Endothelial cell of umbilical vein (primary cell): ENCODE measurements around the gene SCN5A. TPM values are rescaled to one million over a fixed set of nuclear protein-coding genes. Genes with fewer than 3 reads are reported as not detected.

Experiments
- BruUV-seq: library from RNA; stranded (reverse); fragments of 400-500 nt; replicated peaks from 2 replicates; lab custom pipeline; 2021; lab: Mats Ljungman, UMichigan
- CTCF ChIA-PET: fragments of 300-600, 350-600 bp; sonication (Branson Sonifier 250); formaldehyde crosslinking; loops from one replicate; lab custom pipeline; 2021; ENCODE audit warnings: antibody characterized with exemption, inconsistent platforms; lab: Charles Lee
- POLR2A ChIA-PET: fragments of 300-600, 350-600 bp; sonication (Branson Sonifier 250); formaldehyde crosslinking; loops from one replicate; lab custom pipeline; 2021; ENCODE audit warnings: antibody characterized with exemption, inconsistent platforms; lab: Charles Lee
- DNase-seq: peaks from one replicate; pipeline ENCODE4 v3.0.0-alpha.2; 2011; ENCODE audit warnings: low read depth, low spot score
- FAIRE-seq: peaks from 2 replicates; lab custom pipeline; 2011; peaks lifted over from hg19 to GRCh38; lab: Jason Lieb, UNC
- H2AFZ ChIP-seq: 2 replicates; pipeline ENCODE4 v1.6.0; 2012; ENCODE audit warnings: low read depth, low read length, control low read depth, inconsistent platforms
- H3K27ac ChIP-seq: 2 replicates; pipeline ENCODE4 v1.5.1; 2011; ENCODE audit warnings: low read depth, mild to moderate bottlenecking, control low read depth, low read length, moderate library complexity; ENCODE audit not compliant: insufficient read depth
- H3K27me3 ChIP-seq, 2 experiments: 2 replicates each; pipeline versions ENCODE4 v1.6.0 to v1.6.1; 2011; ENCODE audit warnings: low read length in 2 of 2, mixed read lengths in 1 of 2; ENCODE audit not compliant: control insufficient read depth in 2 of 2, insufficient read depth in 2 of 2
- H3K36me3 ChIP-seq, 2 experiments: 2 replicates in 1 of 2; 3 replicates in 1 of 2; pipeline ENCODE4 v1.5.1; 2011; ENCODE audit warnings: low read length in 2 of 2, mild to moderate bottlenecking in 1 of 2, moderate library complexity in 1 of 2; ENCODE audit not compliant: control insufficient read depth in 2 of 2, insufficient read depth in 2 of 2; ENCODE audit errors: extremely low read depth in 1 of 2
- H3K4me1 ChIP-seq: 3 replicates; pipeline ENCODE4 v1.5.1; 2011; ENCODE audit warnings: mild to moderate bottlenecking, low read length; ENCODE audit not compliant: control insufficient read depth, insufficient read depth; ENCODE audit errors: extremely low read depth
- H3K4me2 ChIP-seq: 2 replicates; pipeline ENCODE4 v1.6.1; 2011; ENCODE audit warnings: low read length, control low read depth, mixed read lengths; ENCODE audit not compliant: insufficient read depth
- H3K4me3 ChIP-seq, 3 experiments: fragments of 200-600 bp in 1 of 3; sonication (generic), shearing (Covaris generic) in 1 of 3; replicated peaks in 1 of 3; 2 replicates each; pipeline ENCODE4 v1.5.1; 2011 to 2016; ENCODE audit warnings: control low read depth in 3 of 3, low read length in 3 of 3, mild to moderate bottlenecking in 2 of 3, inconsistent platforms in 1 of 3, low read depth in 1 of 3, moderate library complexity in 1 of 3; ENCODE audit not compliant: insufficient read depth in 1 of 3
- H3K79me2 ChIP-seq: 2 replicates; pipeline ENCODE4 v1.6.0; 2012; ENCODE audit warnings: low read length, inconsistent platforms; ENCODE audit not compliant: control insufficient read depth, insufficient read depth
- H3K9ac ChIP-seq: replicated peaks from 2 replicates; pipeline ENCODE3; 2011; ENCODE audit warnings: low read length, control low read depth; ENCODE audit not compliant: insufficient read depth; ENCODE audit errors: extremely low read depth
- H3K9me1 ChIP-seq: replicated peaks from 3 replicates; pipeline ENCODE4 v1.6.0; 2011; ENCODE audit warnings: mild to moderate bottlenecking, low read length; ENCODE audit not compliant: control insufficient read depth, insufficient read depth; ENCODE audit errors: extremely low read depth
- H3K9me3 ChIP-seq: replicated peaks from 2 replicates; pipeline ENCODE4 v1.5.1; 2012; ENCODE audit warnings: low read length, inconsistent platforms; ENCODE audit not compliant: control insufficient read depth, insufficient read depth
- H4K20me1 ChIP-seq: replicated peaks from 2 replicates; pipeline ENCODE3; 2011; ENCODE audit warnings: mild to moderate bottlenecking, low read length; ENCODE audit not compliant: control insufficient read depth, insufficient read depth; ENCODE audit errors: extremely low read depth
- EZH2 ChIP-seq: IDR thresholded peaks from 2 replicates; pipeline ENCODE4 v1.6.1; 2012; ENCODE audit warnings: borderline replicate concordance, low read depth, mild to moderate bottlenecking, moderate library complexity, low read length, inconsistent platforms; ENCODE audit not compliant: severe bottlenecking
- FOS ChIP-seq: IDR thresholded peaks from 2 replicates; pipeline ENCODE4 v1.6.1; 2011; ENCODE audit warnings: mild to moderate bottlenecking, low read length, moderate library complexity, borderline replicate concordance; ENCODE audit not compliant: insufficient read depth
- GATA2 ChIP-seq: IDR thresholded peaks from 2 replicates; pipeline ENCODE4 v1.7.0; 2011; ENCODE audit warnings: low read depth, mild to moderate bottlenecking, moderate library complexity, mixed read lengths, low read length; ENCODE audit not compliant: insufficient read length, insufficient read depth
- JUN ChIP-seq: IDR thresholded peaks from 2 replicates; pipeline ENCODE4 v1.6.1; 2011; ENCODE audit warnings: borderline replicate concordance, low read depth; ENCODE audit not compliant: insufficient read length, insufficient read depth
- MYC ChIP-seq: IDR thresholded peaks from one replicate; pipeline ENCODE4 v1.6.1; 2011; ENCODE audit warnings: mild to moderate bottlenecking, low read depth, low read length
- POLR2A ChIP-seq: IDR thresholded peaks from 2 replicates; pipeline ENCODE4 v1.6.1; 2012; ENCODE audit warnings: low read depth, mild to moderate bottlenecking, control low read depth, low read length
- POLR2AphosphoS5 ChIP-seq: IDR thresholded peaks from 2 replicates; pipeline ENCODE4 v1.6.1; 2012; ENCODE audit warnings: low read depth, mild to moderate bottlenecking, control low read depth, low read length, moderate library complexity; ENCODE audit not compliant: insufficient read depth
- dilution Hi-C: fragments of 300-500 bp; cut with MboI; formaldehyde crosslinking; loops from one replicate; pipeline ENCODE4 v1.15.0; 2019; ENCODE audit warnings: low sequenced_read_pairs; ENCODE audit not compliant: extremely low pct_ligation_motif_present
- intact Hi-C: fragments of 100-400 bp; cut with micrococcal nuclease; formaldehyde crosslinking; loops from one replicate; pipeline ENCODE4 v1.10.0; 2022
- polyA plus RNA-seq, 4 experiments: library from polyadenylated mRNA; depleted of rRNA in 3 of 4; stranded (reverse) in 3 of 4; unstranded in 1 of 4; fragments of >200 nt; gene quantifications; 2 replicates each; pipeline versions ENCODE4 v1.2.1 to v1.2.3, GENCODE V29; 2011 to 2012; ENCODE audit warnings: missing spikeins in 1 of 4
- total RNA-seq: library from RNA; stranded (reverse); gene quantifications from 2 replicates; pipeline ENCODE4 v1.2.3, GENCODE V29; 2021
- TF ChIP-seq, protein P1 (sequence below), 2 donors: IDR thresholded peaks; 1 replicate in 1 of 2; 2 replicates in 1 of 2; pipeline ENCODE4 v1.5.1; 2011; ENCODE audit warnings: low read length in 2 of 2, mild to moderate bottlenecking in 2 of 2, moderate library complexity in 2 of 2, control low read depth in 1 of 2, inconsistent platforms in 1 of 2, low read depth in 1 of 2; ENCODE audit not compliant: insufficient read depth in 1 of 2; ENCODE audit errors: extremely low read depth in 1 of 2
- TF ChIP-seq, protein P2 (sequence below): IDR thresholded peaks from 2 replicates; pipeline ENCODE4 v1.6.1; 2011; ENCODE audit not compliant: insufficient read depth, insufficient read length

SCN5A gene
- total and polyA plus RNA-seq, 2 donors (not counting 3 experiments of a cell fraction or from before 2014, with no cell fraction given), result 2.7 to 20.0 TPM

DNA sequence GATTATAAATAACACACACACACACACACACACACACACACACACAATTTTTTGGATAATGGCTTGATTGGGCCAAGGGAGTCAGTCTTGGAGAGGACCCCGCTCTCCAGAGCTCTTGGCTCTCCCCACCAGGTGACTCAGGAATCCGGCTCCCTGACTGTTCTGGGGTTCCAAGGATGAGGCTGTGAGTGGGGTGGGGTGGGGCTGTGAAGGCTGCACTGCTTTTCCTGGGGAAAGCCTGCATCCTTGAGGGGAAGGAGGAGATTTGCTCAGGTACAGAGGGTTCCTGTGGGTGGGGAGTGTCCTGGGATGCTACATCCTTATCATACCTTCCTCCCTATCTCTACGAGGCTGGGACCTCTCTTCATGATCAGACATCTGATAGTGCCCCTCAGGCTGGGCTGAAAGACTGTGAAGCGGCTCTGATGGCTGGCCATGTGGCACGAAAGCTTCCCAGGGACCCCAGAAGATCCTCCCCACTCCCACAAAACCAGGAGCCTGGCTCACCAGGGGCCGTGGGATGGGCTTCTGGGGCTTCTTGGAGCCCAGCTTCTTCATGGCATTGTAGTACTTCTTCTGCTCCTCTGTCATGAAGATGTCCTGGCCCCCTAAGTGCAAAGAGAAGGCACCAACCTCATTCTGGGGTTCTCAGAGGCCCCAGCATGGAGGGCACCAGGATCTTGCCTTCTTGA, 94.2 kb downstream of the SCN5A start:
- TF ChIP-seq GATA2 (no peak), MYC (no peak), FOS (no peak), JUN (no peak), EZH2 (no peak), POLR2AphosphoS5 (no peak), POLR2A (no peak)
- TF ChIP-seq, protein P1, sequence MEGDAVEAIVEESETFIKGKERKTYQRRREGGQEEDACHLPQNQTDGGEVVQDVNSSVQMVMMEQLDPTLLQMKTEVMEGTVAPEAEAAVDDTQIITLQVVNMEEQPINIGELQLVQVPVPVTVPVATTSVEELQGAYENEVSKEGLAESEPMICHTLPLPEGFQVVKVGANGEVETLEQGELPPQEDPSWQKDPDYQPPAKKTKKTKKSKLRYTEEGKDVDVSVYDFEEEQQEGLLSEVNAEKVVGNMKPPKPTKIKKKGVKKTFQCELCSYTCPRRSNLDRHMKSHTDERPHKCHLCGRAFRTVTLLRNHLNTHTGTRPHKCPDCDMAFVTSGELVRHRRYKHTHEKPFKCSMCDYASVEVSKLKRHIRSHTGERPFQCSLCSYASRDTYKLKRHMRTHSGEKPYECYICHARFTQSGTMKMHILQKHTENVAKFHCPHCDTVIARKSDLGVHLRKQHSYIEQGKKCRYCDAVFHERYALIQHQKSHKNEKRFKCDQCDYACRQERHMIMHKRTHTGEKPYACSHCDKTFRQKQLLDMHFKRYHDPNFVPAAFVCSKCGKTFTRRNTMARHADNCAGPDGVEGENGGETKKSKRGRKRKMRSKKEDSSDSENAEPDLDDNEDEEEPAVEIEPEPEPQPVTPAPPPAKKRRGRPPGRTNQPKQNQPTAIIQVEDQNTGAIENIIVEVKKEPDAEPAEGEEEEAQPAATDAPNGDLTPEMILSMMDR (IDR thresholded peaks at IDR 0.05; ENCODE audit: extremely low read depth in 1 of 2, insufficient read depth in 1 of 2, low read depth in 1 of 2, low read length in 2 of 2), result no peak
- TF ChIP-seq, protein P2, sequence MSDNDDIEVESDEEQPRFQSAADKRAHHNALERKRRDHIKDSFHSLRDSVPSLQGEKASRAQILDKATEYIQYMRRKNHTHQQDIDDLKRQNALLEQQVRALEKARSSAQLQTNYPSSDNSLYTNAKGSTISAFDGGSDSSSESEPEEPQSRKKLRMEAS, result no peak
- Histone ChIP-seq H3K27ac (no peak overlapping the region), H3K79me2 (no peaks in the 10 kb centered on the region), H3K4me3 (no peak overlapping the region), H4K20me1 (no peaks in the 10 kb centered on the region), H3K36me3 (no peaks in the 10 kb centered on the region), H3K27me3 (no peaks in the 10 kb centered on the region), H3K9me3 (no peaks in the 10 kb centered on the region), H2AFZ (no peak overlapping the region), H3K4me2 (no peak overlapping the region), H3K9ac (no peak overlapping the region), H3K9me1 (no peaks in the 10 kb centered on the region), H3K4me1 (no peaks in the 10 kb centered on the region)
- POLR2A ChIA-PET, result no interaction called here
- dilution Hi-C loops, result no loop called here
- intact Hi-C loops, result no loop called here
- no peak for DNase-seq
- no TSS peak for BruUV-seq
- CTCF ChIA-PET, result no interaction called here
- no peak for FAIRE-seq
